Calu3 (cell line): ENCODE measurements around the gene FBXL7. TPM values are rescaled to one million over a fixed set of nuclear protein-coding genes. Genes with fewer than 3 reads are reported as not detected.

Experiments used
- BruUV-seq: library from RNA; stranded (reverse); fragments of 400-500 nt; replicated peaks from 2 replicates; lab custom pipeline; 2021; lab: Mats Ljungman, UMichigan
- CTCF ChIA-PET: fragments of 300-600 bp; sonication (Branson Sonifier 250); formaldehyde crosslinking; loops from one replicate; lab custom pipeline; 2022; ENCODE audit warnings: antibody characterized with exemption; lab: Charles Lee
- DNase-seq: peaks from one replicate; pipeline ENCODE4 v3.0.0; 2022
- H3K27ac Mint-ChIP-seq: one replicate; pipeline ENCODE4 v1.8.0; 2022; ENCODE audit warnings: mixed read lengths; ENCODE audit not compliant: unreplicated experiment
- H3K27me3 Mint-ChIP-seq: one replicate; pipeline ENCODE4 v1.8.0; 2022; ENCODE audit warnings: mixed read lengths; ENCODE audit not compliant: unreplicated experiment
- H3K36me3 Mint-ChIP-seq: one replicate; pipeline ENCODE4 v1.8.0; 2022; ENCODE audit warnings: mild to moderate bottlenecking, moderate library complexity, mixed read lengths; ENCODE audit not compliant: insufficient read depth, unreplicated experiment
- H3K4me1 Mint-ChIP-seq: one replicate; pipeline ENCODE4 v1.8.0; 2022; ENCODE audit warnings: mild to moderate bottlenecking, low read depth, mixed read lengths; ENCODE audit not compliant: unreplicated experiment
- H3K4me3 Mint-ChIP-seq: one replicate; pipeline ENCODE4 v1.8.0; 2022; ENCODE audit warnings: mild to moderate bottlenecking, low read depth, moderate library complexity, mixed read lengths; ENCODE audit not compliant: unreplicated experiment
- H3K9me3 Mint-ChIP-seq: one replicate; pipeline ENCODE4 v1.8.0; 2022; ENCODE audit warnings: low read depth, mixed read lengths; ENCODE audit not compliant: unreplicated experiment
- intact Hi-C: fragments of 100-400 bp; cut with micrococcal nuclease; formaldehyde crosslinking; loops from one replicate; pipeline ENCODE4 v1.10.0; 2022; ENCODE audit not compliant: unreplicated experiment
- total RNA-seq: library from RNA; stranded (reverse); gene quantifications from 2 replicates; pipeline ENCODE4 v1.2.3, GENCODE V29; 2022
- TF ChIP-seq, protein P1 (sequence below): fragments of 200-600 bp; IDR thresholded peaks from one replicate; pipeline ENCODE4 v1.8.0; 2022; ENCODE audit warnings: antibody characterized with exemption; ENCODE audit not compliant: unreplicated experiment

FBXL7 gene
- total RNA-seq, 1 experiment from 2014 or later: not detected

DNA sequence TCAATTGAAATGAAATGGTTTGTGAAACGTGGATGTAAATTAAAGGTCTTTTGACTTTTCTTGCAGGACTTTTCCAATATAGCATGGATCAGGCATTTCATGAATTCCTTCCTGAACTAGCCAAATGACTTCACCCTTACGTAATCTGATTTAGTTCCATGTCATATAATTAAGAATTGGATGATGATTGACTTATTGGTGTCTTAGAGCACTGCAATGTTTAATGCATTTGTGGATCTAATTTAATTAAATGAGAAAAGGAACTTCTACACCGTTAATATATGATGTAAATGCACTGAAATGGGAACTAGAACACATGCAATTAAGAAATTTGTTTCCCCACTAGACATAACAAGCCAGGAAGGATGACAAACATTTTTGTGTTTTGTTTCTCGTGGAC, 228.8 kb downstream of the FBXL7 start:
- intact Hi-C loops: no loop called here
- H3K4me1 Mint-ChIP-seq: no peaks in the 10 kb centered on the region
- TF ChIP-seq, protein P1, sequence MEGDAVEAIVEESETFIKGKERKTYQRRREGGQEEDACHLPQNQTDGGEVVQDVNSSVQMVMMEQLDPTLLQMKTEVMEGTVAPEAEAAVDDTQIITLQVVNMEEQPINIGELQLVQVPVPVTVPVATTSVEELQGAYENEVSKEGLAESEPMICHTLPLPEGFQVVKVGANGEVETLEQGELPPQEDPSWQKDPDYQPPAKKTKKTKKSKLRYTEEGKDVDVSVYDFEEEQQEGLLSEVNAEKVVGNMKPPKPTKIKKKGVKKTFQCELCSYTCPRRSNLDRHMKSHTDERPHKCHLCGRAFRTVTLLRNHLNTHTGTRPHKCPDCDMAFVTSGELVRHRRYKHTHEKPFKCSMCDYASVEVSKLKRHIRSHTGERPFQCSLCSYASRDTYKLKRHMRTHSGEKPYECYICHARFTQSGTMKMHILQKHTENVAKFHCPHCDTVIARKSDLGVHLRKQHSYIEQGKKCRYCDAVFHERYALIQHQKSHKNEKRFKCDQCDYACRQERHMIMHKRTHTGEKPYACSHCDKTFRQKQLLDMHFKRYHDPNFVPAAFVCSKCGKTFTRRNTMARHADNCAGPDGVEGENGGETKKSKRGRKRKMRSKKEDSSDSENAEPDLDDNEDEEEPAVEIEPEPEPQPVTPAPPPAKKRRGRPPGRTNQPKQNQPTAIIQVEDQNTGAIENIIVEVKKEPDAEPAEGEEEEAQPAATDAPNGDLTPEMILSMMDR: no peak
- no peaks in the 10 kb centered on the region for H3K36me3 Mint-ChIP-seq
- CTCF ChIA-PET: no interaction called here
- no peak overlapping the region for H3K27ac Mint-ChIP-seq
- peaks cover 12% of the 10 kb centered on the region for H3K9me3 Mint-ChIP-seq
- no TSS peak for BruUV-seq
- no peaks in the 10 kb centered on the region for H3K27me3 Mint-ChIP-seq
- H3K4me3 Mint-ChIP-seq: no peak overlapping the region
- no peak for DNase-seq

DNA sequence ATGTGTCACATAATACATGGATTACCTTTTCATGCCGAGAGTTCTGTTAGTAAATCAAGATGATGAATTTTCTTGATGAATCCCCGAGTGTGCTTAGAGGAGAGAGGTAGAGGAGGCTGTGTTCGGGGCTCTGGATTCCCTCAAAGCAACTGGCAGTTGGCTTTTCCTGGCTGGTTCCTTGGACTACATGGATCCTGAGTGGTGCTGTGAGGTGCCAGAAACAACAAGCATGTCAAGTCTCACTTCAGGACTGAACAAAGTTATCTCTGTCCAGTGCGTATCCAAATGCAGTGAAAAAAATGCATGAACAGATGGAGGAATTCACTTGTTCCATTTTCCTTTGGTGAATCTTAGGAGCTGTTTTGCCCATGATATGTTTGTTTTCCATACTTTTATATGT, 231.7 kb downstream of the FBXL7 start:
- intact Hi-C loops: no loop called here
- CTCF ChIA-PET: no interaction called here
- H3K36me3 Mint-ChIP-seq: no peaks in the 10 kb centered on the region
- no peak for DNase-seq
- no peak overlapping the region for H3K4me3 Mint-ChIP-seq
- no peaks in the 10 kb centered on the region for H3K4me1 Mint-ChIP-seq
- no peak overlapping the region for H3K27ac Mint-ChIP-seq
- TF ChIP-seq, protein P1: no peak
- BruUV-seq: no TSS peak
- peaks cover 22% of the 10 kb centered on the region for H3K9me3 Mint-ChIP-seq
- H3K27me3 Mint-ChIP-seq: no peaks in the 10 kb centered on the region

DNA sequence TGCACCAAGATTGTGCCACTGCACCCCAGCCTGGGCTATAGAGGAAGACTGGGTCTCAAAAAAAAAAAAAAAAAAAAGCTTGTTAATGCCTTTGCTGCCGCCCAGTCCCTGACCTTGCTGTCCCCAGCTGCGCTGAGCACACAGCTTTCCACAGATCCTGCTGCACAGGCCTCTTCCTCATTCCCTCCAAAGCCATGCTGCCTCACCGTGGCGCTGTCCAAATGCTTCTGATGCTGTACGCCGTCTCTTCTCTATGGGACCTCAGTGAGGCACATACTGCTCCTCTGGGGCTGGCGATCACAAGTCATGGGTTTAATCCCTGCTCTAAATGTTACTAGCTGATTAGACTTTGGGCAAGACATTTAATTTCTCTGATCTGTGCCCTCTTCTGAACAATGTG, 234.1 kb downstream of the FBXL7 start:
- CTCF ChIA-PET: interaction anchor here (0.6 kb wide), 1 partner anchor 34 kb away, joined by 3 read pairs; no protein-coding TSS in a partner anchor
- BruUV-seq: no TSS peak

DNA sequence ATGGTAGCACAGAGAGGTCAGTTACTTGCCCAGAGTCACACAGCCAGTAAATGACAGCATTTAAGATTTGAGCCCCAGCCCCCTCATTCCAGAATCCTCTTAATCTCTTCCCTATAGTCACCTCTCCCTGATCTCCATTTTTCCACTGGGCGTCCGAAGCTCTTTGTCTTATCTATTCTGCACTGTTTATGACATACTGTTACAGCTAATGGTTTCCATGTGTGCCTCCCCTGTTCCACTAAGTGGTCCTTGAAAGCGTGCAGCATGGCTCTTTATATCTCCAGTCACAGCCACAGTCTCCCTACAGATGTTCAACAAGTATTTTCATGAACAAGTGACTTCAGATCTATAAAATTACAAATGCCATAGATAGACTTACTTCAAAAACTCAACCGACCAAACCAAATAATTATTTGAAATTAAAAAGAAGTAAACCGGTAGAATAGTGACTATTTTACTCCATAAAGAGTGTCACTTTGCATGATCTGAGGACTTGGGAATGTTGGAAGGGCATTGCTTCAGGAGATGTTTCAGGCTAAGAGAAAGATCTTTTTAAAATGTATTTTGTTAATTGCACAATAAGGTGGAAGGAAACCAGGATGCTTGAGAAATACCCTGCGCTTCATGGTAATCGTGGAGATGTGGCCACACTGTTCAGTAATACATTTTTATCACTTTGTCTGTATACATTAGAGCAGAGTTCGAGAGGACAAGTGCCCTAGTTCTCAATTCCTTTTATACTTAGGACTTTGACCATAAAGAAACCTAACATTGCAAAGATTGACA, 237.2 kb downstream of the FBXL7 start:
- intact Hi-C loops: no loop called here

More for the DNA sequence above, 234.1 kb downstream of the FBXL7 start:
- Mint-ChIP-seq H3K4me1 (no peaks in the 10 kb centered on the region), H3K27ac (no peak overlapping the region), H3K9me3 (peaks cover 20% of the 10 kb centered on the region), H3K27me3 (no peaks in the 10 kb centered on the region), H3K4me3 (no peak overlapping the region), H3K36me3 (no peaks in the 10 kb centered on the region)
- intact Hi-C loops: no loop called here
- TF ChIP-seq, protein P1: no peak
- DNase-seq: no peak

More for the DNA sequence above, 237.2 kb downstream of the FBXL7 start:
- Mint-ChIP-seq H3K36me3 (no peaks in the 10 kb centered on the region), H3K4me1 (no peaks in the 10 kb centered on the region), H3K4me3 (no peak overlapping the region), H3K9me3 (peaks cover 20% of the 10 kb centered on the region), H3K27ac (no peak overlapping the region), H3K27me3 (no peaks in the 10 kb centered on the region)
- BruUV-seq: no TSS peak
- TF ChIP-seq, protein P1: no peak
- CTCF ChIA-PET: no interaction called here
- DNase-seq: no peak
